Right cardiac atrium (tissue), 5 donors: Measurements from ENCODE around the gene AFDN. TPM values are rescaled to one million over a fixed set of nuclear protein-coding genes. Genes with fewer than 3 reads are reported as not detected.

ENCODE experiments used
- ATAC-seq, 2 donors: fragments of 200-7000 bp; cut with Tn5 transposase; one replicate each; pipeline versions ENCODE4 v1.8.0 to v1.9.1; 2020; ENCODE audit warnings: moderate library complexity in 2 of 2, mild to moderate bottlenecking in 1 of 2
- DNase-seq, 3 donors: peaks; one replicate each; pipeline ENCODE4 v3.0.0-alpha.2; 2020
- H3K27ac ChIP-seq: one replicate; pipeline ENCODE4 v1.5.1; 2013; ENCODE audit warnings: mild to moderate bottlenecking, low read length, control low read depth, moderate library complexity
- H3K27me3 ChIP-seq: one replicate; pipeline ENCODE4 v1.6.1; 2013; ENCODE audit not compliant: control insufficient read depth, insufficient read depth
- H3K4me1 ChIP-seq: one replicate; pipeline ENCODE4 v1.6.1; 2013; ENCODE audit warnings: low read length; ENCODE audit not compliant: control insufficient read depth, insufficient read depth
- H3K4me3 ChIP-seq: one replicate; pipeline ENCODE4 v1.5.1; 2013; ENCODE audit warnings: low read length, control low read depth
- H3K9me3 ChIP-seq: one replicate; pipeline ENCODE4 v1.6.1; 2013; ENCODE audit warnings: low read length; ENCODE audit not compliant: control insufficient read depth
- WGBS: extraction: QIAGEN DNeasy Blood & Tissue Kit; methylation state at CpG from one replicate; pipeline ENCODE4 v1.1.7; 2013; 5-methylcytosine and 5-hydroxymethylcytosine counted together
- intact Hi-C, 4 donors: fragments of 100-400 bp; cut with DNase I; formaldehyde crosslinking; loops; one replicate each; pipeline versions ENCODE4 v1.11.0 to v1.14.0; 2022 to 2023
- long read RNA-seq, 4 donors: library from polyadenylated mRNA; unstranded; transcript quantifications; one replicate each; pipeline ENCODE4 v2.0.0, GENCODE V29; 2020 to 2021
- polyA plus RNA-seq: library from polyadenylated mRNA; stranded (reverse); fragments of 200-250 nt; gene quantifications from one replicate; pipeline ENCODE4 v1.2.3, GENCODE V29; 2013
- total RNA-seq, 4 donors: library from RNA; stranded (reverse); fragmentation: NEBNext Ultra II Directional; extraction: Animal tissue kit (Norgen Biotek cat#: 25700); gene quantifications; one replicate each; pipeline ENCODE4 v1.2.1, GENCODE V29; 2021
- donor health status: healthy with polysubstance abuse.
- donor health status: DM: no; HTN: yes; CAD: no.
- donor health status: DM: no; HTN: no; CAD: no.
- donor health status: DM: no; HTN: yes; CAD: no; lungs with severe emphysema.
- donor health status: DM: yes; HTN: yes; CAD: no.

Gene AFDN, protein sequence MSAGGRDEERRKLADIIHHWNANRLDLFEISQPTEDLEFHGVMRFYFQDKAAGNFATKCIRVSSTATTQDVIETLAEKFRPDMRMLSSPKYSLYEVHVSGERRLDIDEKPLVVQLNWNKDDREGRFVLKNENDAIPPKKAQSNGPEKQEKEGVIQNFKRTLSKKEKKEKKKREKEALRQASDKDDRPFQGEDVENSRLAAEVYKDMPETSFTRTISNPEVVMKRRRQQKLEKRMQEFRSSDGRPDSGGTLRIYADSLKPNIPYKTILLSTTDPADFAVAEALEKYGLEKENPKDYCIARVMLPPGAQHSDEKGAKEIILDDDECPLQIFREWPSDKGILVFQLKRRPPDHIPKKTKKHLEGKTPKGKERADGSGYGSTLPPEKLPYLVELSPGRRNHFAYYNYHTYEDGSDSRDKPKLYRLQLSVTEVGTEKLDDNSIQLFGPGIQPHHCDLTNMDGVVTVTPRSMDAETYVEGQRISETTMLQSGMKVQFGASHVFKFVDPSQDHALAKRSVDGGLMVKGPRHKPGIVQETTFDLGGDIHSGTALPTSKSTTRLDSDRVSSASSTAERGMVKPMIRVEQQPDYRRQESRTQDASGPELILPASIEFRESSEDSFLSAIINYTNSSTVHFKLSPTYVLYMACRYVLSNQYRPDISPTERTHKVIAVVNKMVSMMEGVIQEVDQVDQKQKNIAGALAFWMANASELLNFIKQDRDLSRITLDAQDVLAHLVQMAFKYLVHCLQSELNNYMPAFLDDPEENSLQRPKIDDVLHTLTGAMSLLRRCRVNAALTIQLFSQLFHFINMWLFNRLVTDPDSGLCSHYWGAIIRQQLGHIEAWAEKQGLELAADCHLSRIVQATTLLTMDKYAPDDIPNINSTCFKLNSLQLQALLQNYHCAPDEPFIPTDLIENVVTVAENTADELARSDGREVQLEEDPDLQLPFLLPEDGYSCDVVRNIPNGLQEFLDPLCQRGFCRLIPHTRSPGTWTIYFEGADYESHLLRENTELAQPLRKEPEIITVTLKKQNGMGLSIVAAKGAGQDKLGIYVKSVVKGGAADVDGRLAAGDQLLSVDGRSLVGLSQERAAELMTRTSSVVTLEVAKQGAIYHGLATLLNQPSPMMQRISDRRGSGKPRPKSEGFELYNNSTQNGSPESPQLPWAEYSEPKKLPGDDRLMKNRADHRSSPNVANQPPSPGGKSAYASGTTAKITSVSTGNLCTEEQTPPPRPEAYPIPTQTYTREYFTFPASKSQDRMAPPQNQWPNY (N-terminal part only)
- 10 to 100 TPM; 45.3 to 58.0 (median 48.9) TPM for total RNA-seq
- polyA plus RNA-seq: 23.0 TPM
- long read RNA-seq, donor 1, partial matches to known transcripts: 34 of 47 reads
- long read RNA-seq, donor 1, other reads (novel, unspliced or antisense): 6 of 47 reads
- long read RNA-seq, donor 2, partial matches to known transcripts: 4 of 7 reads
- long read RNA-seq, donor 2, other reads (novel, unspliced or antisense): 1 of 7 reads
- long read RNA-seq, donor 3, transcript AFDN-218 (5 exons, 1,031 nt): major isoform, 6 of 27 reads
- long read RNA-seq, donor 3, partial matches to known transcripts: 17 of 27 reads
- long read RNA-seq, donor 3, other reads (novel, unspliced or antisense): 2 of 27 reads
- long read RNA-seq, donor 4, partial matches to known transcripts: 6 of 9 reads
- long read RNA-seq, donor 4, other reads (novel, unspliced or antisense): 0 of 9 reads

GRCh38 chr6:167826896-167827582 is at the start of gene AFDN:
TSS of gene AFDN (plus strand) at chr6:167826911. CDS start at chr6:167827133, 222 bp downstream.
- under 1% methylated on average over 91 of the region's 108 CpGs for WGBS
- ATAC-seq (peak in 1 of 2 donors; percentile 3), DNase-seq (peak in 2 of 3 donors; percentile 36 to 70)
- no peaks in the 10 kb centered on the region for H3K27me3 ChIP-seq
- peak within 1 kb of the TSS; percentile 99 for H3K4me3 ChIP-seq
- H3K27ac ChIP-seq: peak within 1 kb of the TSS; percentile 85
- peaks cover 4% of the 10 kb centered on the region for H3K4me1 ChIP-seq
- H3K9me3 ChIP-seq: no peaks in the 10 kb centered on the region
- intact Hi-C loops: no loop called here

DNA sequence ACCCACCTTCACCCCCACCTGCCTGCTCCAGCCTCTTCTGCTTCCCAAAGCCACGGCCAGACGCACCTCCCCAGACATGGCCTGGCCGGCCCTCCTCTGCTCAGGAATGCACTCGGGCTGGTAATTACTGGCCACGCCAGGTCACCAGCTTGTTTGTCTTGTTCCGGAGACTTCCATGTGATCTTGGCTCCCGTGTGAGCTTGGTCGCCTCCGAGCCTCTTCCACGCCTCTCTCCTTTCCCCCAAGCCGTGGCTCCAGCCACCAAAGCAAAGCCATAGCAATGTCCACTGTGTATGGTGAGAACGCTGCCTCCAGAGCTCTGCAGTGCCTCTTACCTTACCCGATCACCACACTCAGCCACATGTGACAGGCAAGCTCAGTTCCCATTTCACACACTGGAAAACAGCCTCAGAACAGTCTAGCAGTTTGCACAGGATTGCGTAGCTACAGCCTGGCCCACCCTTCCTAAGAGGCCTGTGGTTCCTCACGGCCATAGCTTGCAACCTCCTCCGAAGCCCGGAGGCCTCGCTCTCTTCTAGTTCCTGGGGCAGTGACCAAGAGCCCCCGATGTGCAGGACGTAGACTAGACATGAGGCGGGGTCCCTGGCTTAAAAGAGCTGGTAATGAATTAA is 48.1 kb upstream of the AFDN start:
- no peak overlapping the region for H3K4me3 ChIP-seq
- ATAC-seq (no peak), DNase-seq (no peak)
- H3K27me3 ChIP-seq: no peaks in the 10 kb centered on the region
- intact Hi-C loops: no loop called here
- H3K9me3 ChIP-seq: no peaks in the 10 kb centered on the region
- H3K27ac ChIP-seq: no peak overlapping the region
- WGBS: 92% methylated on average over 21 of the region's 21 CpGs
- no peaks in the 10 kb centered on the region for H3K4me1 ChIP-seq

DNA sequence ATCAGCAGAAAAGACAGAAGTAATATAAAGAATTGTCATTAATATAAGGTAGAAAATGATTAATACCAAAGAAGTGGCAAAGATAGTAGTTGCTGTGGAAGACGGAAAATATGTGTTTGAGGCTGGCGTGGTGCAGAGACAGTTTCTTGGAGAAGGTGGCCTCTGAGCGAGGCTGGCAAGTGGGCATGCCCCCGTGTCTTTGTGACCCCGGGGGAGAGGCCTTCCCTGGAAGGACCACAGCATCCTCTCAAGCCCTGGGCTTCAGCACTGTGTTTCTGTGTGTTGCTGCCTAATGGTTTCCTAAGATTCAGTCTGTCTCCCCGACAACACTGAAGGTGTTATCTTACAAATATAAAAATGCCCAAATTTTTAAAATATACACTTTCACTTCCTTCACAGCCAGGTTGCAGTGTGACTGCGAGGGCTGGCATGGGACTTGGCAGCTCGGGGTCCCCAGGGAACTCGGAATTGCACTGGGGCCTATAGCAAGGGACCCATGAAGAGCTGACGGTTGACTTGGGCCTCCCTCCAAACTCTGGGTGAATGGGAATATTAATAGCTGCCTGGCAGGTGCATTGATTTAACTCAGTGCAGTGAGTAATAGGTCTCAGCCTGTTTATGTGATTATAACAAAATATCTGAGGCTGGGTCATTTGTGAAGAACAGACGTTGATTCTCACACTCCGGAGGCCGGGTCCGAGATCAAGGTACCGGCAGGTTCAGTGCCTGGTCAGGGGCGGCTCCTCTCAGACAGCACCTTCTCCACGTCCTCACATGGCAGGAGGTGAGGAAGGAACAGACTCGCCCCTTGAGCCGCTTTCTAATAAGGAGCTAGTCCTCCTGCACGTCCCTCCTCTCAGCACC is 47.4 kb upstream of the AFDN start:
- no peak overlapping the region for H3K27ac ChIP-seq
- no peaks in the 10 kb centered on the region for H3K9me3 ChIP-seq
- WGBS: 88% methylated on average over 20 of the region's 20 CpGs
- no peak for ATAC-seq
- intact Hi-C loops: no loop called here
- H3K4me1 ChIP-seq: no peaks in the 10 kb centered on the region
- DNase-seq: no peak
- no peaks in the 10 kb centered on the region for H3K27me3 ChIP-seq
- H3K4me3 ChIP-seq: no peak overlapping the region

- Histone ChIP-seq H3K27ac (no peak overlapping the region), H3K4me1 (no peaks in the 10 kb centered on the region), H3K4me3 (no peak overlapping the region), H3K27me3 (no peaks in the 10 kb centered on the region), H3K9me3 (no peaks in the 10 kb centered on the region)
- intact Hi-C loops: no loop called here
- ATAC-seq (no peak), DNase-seq (no peak)
- WGBS: 94% methylated on average over 15 of the region's 15 CpGs
Measured at GRCh38 chr6:167779993-167780655, 46.6 kb upstream of the AFDN start.

GRCh38 chr6:167781066-167781767 is 45.5 kb upstream of the AFDN start:
- Histone ChIP-seq H3K27me3 (no peaks in the 10 kb centered on the region), H3K9me3 (no peaks in the 10 kb centered on the region), H3K4me3 (no peak overlapping the region), H3K4me1 (no peaks in the 10 kb centered on the region), H3K27ac (no peak overlapping the region)
- DNase-seq (no peak), ATAC-seq (no peak)
- WGBS: 89% methylated on average over 15 of the region's 15 CpGs
- intact Hi-C loops: no loop called here

GRCh38 chr6:167781868-167782267 is 44.8 kb upstream of the AFDN start:
- intact Hi-C loops: no loop called here
- Histone ChIP-seq H3K27me3 (no peaks in the 10 kb centered on the region), H3K4me3 (no peak overlapping the region), H3K9me3 (no peaks in the 10 kb centered on the region), H3K27ac (no peak overlapping the region), H3K4me1 (peaks cover 1% of the 10 kb centered on the region)
- DNase-seq (no peak), ATAC-seq (no peak)
- 93% methylated on average over 9 of the region's 9 CpGs for WGBS

GRCh38 chr6:167782698-167783517 is 43.8 kb upstream of the AFDN start:
- intact Hi-C loops: no loop called here

More at GRCh38 chr6:167782698-167783517, 43.8 kb upstream of the AFDN start:
- Histone ChIP-seq H3K4me1 (peaks cover 2% of the 10 kb centered on the region), H3K27ac (no peak overlapping the region), H3K4me3 (no peak overlapping the region), H3K27me3 (no peaks in the 10 kb centered on the region), H3K9me3 (no peaks in the 10 kb centered on the region)
- ATAC-seq: no peak
- no peak for DNase-seq
- 73% methylated on average over 4 of the region's 4 CpGs for whole genome bisulfite sequencing
